ENCODE results near the gene PAM.
"Not testable (repeated sequence)": the region's sequence is repeated elsewhere in the genome, so short reads cannot be mapped to it uniquely, and the experiment has no call there.

Gene PAM

DNA sequence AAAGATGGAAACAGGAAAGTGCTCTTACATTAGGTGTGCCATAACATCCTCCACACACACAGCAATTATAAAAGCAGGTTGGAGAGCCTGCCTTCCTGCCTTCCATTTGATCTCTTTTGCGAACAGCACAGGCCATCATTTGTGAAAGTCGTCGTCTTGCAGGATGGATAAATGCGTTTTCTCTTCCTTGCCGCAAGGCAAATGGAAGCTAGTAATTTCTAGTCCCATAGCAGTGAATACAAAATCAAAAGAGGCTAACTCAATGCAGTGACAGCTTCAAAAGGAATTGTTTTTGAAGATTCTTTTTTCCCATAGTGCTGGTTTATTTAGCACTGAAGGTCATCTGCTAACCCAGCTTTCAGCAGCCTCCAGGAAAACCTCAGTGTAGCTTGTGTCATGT is 186.0 kb downstream of the PAM start:
- no peak for DNase-seq (ENCODE audit: low read depth)

DNA sequence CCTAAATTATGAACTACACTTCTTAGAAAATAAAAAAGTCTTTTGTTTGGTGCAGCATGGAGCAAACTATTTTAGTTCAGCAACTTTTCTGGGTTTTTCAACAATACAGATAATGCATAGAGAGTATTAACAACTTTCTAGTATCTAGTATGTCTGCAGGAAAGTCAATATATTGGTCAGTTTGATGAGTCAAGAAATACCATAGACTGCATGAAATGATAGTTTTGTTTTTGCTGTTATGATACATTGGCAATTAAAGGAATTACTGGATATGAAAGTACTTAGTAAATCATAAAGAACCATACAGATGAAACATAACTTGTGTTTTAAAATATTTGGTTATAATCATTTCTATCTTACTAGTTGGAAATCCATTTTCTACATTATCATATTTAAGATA is 191.3 kb downstream of the PAM start:
- DNase-seq (ENCODE audit: low read depth): no peak

DNA sequence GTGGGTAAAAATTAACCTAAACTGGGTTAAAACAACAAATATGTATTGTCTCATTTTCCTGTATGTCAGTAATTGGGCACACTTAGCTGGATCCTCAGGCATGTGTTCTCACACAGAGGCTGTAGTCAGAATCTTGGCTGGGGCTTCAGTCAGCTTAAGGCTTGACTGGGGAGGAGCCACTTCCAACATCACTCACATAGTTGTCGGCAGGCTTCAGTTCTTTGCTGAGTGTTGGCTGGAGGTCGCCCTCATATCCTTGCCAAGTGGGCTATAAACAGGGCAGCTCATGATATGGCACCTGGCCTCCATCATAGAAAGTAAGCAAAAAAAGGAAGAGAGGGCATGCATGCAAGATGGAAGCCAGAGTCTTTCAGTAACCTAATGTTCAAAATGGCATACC is 191.9 kb downstream of the PAM start:
- DNase-seq (ENCODE audit: low read depth): no peak

DNA sequence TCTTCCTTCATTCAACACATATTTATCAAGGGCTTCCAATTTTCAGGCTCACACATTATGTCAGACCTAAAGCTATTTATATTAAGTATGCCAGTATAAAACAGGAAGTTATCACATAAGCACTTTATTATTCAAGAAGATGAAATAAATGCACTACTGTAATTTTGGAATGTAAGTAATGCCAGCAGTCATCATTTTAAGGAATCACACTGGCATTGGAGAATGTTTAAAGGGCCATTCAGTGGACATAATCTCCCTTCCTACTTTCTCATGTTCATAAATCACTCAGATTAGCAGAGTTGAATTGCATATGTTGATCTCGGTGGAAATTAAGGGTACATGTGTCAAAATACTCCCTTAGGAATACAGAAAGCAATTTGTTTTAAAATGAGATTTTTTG is 200.4 kb downstream of the PAM start:
- DNase-seq (ENCODE audit: low read depth): no peak

DNA sequence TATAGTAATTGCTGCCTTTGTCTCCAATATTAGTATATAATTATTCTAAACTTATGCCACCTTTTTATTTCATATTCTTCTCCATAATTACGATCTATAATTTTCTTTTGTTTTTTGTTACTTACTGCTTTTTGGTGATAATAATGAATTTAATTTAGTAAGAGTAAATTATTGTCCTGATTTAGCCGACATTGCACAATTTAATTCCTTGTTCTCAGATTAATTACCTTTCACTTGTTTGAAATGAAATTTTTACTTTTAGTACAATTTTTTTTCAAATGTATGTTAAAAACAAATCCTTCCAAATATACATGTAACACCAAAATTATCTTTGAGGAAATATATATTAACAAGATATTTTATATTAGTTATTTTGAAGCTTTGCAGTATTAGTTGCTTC is 201.5 kb downstream of the PAM start:
- no peak for DNase-seq (ENCODE audit: low read depth)

DNA sequence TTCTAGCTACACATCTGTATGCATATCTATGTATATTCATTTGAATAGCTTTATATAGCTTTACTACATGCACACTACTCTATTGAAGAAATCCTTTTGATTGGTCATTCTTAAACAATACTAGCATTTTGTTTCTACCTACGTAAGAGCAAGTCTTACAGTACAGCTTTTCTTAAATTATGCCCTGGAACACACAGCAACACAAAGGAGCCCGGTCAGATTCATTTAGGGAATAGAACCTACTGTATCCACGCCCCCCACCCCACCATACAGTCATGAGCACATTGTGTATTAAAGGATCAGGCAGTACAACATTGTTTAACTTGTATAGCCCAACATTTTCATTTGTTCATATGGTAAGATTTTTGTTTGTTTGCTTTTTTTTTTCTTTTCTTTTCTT is 202.0 kb downstream of the PAM start:
- no peak for DNase-seq (ENCODE audit: low read depth)

DNA sequence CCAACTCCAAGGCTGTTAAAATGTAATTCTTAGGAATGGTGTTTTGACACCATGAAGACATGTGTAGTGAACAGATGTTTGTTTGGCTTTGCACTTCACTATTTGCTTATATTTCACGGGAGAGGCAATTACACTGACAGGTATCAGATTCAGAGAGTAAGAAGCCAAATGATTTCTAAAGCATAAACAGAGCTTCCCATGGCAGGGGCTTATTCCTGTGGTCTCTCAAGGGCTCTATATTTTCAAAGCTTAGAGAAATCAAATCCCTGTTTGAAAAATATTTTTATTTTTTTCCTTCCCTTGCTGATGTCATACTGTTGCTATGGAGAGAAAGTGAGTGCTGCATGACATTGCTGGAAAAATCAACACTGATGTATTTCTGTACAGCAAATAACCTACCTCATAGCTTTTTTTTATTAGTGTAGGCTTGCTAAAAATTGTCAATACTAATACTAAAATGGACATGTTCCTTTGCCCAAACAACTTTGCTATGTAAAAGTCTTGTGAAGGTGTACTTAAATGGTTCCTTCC is 203.4 kb downstream of the PAM start:
- no peak for DNase-seq (ENCODE audit: low read depth)

DNA sequence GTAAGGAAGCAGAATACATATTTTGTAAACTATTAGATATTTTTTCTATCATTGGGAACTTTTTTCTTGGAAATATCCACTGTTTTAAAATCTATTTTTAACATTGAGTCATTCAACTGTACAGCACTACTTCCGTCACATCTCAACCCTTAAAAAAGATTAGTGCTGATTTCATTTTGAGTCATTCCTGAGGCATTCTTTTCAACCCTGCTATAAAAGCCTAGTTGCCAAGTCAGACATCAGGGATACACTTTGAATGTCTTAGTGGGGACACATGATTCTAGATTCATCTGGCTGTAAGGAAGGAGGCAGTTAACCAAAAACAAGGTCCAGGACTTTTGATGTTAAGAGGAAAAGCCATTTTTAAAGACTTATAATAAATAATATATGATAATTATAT is 203.9 kb downstream of the PAM start:
- DNase-seq (ENCODE audit: low read depth): no peak

DNA sequence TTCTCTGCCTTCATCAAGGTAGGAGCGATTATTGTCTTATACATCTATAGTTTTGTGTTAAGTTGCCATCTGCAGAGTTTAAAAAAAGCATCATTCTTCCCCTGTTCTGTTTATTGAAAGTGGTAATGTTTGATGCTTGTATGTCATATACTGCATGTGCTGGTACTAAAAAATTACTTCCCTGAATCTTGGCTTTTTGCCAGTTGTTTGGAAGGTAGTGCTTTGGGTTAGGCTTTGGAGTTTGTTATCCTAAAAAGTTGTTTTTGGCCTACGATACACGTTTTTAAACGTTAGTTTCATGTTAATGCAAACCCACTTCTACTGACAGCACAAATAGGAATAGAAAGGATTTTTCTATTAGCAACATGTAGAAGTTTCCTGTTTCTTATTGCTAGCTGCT is 206.6 kb downstream of the PAM start:
- no peak for DNase-seq (ENCODE audit: low read depth)

DNA sequence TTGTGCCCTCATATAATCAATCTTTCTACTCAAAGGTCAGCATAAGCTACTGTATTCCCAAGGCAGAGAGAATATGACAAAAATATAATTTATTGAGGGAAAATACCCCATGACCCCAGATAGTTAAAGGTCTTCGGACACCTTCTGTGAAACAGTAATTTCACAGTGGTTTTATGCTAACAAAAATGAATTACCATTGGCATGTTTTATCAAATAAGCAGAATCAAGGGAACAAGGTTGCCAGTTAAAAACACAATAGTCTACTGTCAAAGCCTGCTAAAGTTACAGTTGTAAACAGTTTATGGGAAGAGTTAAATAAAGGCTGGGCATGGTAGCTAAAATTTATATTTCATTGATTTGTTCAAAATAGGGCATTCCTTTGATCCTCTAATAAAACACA is 210.5 kb downstream of the PAM start:
- DNase-seq (ENCODE audit: low read depth): no peak

DNA sequence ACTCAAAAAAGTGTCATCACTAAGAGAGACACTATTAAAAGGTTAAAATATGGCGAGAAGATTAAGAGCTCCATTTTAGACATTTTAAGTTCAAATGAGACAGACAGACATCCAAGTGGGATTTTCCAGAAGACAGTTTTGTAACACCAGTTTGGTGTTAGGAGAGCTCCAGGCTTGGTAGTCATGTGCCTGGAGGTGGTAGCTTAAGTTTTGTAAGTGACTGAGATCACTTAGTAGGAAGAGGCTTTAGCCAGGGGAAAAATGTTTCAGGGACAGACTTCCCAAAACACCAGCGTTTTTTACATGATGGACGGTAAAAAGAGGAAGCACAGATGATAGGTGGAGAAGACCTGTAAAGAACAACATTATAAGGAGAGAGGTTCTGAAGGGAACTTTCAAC is 214.5 kb downstream of the PAM start:
- no peak for DNase-seq (ENCODE audit: low read depth)

DNA sequence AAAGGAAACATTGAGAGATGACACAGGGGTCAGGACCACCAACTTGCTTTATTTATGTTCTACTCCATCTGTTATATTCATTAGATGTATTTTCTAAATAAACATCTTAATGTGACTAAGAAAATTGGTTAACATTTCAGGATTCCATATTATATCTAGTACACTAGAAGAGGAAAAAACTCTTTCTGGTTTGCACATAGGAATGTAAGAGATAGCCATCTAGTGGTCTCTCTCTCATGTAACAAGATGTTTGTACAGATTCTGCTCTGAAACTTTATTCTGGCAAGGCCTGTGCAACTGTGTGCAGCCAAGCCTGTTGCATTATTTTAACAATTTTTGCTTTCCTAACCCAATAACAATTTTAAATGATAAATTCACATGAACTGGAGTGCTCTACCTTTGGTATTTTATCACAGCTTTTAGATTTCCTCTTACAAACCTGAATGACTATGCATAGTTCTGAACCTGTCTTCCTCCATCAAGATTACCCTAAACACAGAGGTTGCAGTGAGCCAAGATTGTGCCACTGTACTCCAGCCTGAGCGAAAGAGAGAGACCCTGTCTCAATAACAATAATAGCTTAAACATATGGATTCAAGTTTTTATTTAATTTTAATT is 216.7 kb downstream of the PAM start:
- no peak for DNase-seq (ENCODE audit: low read depth)

DNA sequence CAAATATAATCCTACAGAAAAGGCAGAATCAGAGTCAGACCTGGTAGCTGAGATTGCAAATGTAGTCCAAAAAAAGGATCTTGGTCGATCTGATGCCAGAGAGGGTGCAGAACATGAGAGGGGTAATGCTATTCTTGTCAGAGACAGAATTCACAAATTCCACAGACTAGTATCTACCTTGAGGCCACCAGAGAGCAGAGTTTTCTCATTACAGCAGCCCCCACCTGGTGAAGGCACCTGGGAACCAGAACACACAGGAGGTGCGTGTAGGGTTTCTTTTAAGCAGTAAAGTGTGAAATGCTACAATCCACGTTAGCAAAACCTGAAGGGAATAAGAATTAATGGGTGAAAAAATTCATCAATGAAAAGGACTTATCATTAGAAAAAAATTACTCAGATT is 219.1 kb downstream of the PAM start:
- no peak for DNase-seq (ENCODE audit: low read depth)

DNA sequence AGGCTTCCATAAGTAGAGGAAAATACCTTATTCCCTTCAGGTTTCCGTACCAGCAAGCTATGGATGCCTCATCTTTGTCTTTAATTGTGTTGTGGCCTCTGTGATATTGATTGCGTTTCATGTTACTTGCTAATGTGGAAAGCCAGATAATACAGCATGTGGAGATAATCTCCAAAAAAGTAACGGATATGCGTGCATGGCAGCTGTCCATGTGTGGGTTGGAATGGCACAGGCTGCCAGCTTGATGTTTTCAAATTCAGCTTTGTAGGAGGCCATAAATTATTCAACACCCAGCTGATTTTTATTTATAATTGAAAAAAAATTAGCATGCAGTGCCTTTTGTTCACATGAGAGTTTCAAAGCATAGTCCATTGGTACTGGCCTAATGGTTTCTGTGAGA is 219.9 kb downstream of the PAM start:
- no peak for DNase-seq (ENCODE audit: low read depth)

DNA sequence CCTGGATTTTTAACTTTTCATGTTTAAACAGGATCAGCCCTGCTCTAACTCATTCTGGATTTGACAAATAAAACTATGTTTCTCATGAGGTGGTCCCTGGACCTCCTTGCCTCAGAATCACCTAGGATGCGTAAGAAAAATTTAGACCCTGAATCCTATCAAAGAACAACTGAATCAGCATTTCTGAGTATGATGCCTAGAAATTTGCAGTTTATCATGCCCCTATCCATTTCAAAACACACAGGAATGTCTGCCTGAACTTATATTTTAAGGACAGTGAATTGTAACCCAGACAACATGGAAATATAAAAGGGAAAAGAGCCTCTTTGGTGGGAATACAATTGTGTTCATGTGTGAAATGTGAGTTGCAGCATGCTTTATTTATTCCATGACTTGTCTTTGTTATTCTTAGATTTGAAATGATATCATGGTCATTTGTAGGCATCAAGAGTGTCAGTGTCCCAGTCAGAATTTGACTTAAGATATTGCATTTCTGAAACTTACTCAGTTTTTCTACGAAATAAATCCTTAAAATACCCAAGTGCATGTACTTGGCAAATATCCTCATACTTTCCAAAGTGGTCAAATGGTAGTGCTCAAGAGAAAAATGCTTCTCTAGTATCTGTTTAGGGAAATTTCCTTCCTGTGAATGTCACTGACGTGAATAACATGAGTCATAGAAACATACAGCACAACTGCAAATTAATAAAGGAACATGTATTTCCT is 220.5 kb downstream of the PAM start:
- DNase-seq (ENCODE audit: low read depth): no peak

DNA sequence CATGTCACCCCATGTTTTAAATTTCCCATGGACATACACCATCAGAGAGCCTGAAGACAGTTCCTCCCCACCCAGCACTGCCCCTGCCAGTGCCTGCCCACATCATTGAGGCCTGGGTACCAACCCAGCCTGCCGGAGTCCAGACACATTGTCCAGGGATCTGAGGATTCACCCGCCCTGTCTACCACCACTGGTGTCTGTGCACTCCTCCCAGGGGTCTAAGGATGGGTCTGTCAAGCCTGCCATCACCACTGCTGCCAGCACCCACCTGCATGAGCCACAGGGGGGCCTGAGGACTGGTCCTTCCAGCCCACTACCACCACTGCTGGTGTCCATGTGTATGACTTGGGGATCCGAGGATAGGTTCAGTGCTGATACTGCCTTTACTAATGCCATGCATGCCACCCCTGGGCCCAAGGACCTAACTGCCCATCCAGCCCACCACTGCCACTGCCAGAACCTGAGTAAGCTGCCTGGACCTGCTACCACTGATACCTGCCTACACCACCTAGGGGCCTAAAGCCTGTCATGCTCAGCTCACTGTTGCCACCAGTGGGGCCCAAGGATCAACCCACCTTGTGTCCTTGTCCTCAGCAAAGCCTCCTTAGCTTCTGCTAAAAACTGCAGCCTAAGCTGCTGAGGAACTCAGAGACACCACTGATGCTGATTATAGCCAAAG is 227.0 kb downstream of the PAM start:
- DNase-seq (ENCODE audit: low read depth): no peak

DNA sequence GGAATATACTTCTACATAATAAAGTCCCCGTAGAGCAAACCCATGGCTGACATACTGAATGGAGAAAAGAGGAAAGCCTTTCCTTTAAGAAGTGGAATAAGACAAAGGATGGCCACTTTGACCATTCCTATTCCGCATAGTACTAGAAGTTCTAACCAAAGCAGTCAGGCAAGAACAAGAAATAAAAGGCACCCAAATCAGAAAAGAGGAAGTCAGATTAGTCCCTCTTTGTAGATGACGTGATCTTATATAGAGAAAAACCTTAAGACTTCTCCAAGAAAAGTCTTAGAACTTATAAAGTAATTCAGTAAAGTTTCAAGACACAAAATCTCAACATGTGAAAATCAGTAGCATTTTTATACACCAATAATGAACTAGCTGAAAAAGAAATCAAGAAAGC is 231.0 kb downstream of the PAM start:
- no peak for DNase-seq (ENCODE audit: low read depth)

DNA sequence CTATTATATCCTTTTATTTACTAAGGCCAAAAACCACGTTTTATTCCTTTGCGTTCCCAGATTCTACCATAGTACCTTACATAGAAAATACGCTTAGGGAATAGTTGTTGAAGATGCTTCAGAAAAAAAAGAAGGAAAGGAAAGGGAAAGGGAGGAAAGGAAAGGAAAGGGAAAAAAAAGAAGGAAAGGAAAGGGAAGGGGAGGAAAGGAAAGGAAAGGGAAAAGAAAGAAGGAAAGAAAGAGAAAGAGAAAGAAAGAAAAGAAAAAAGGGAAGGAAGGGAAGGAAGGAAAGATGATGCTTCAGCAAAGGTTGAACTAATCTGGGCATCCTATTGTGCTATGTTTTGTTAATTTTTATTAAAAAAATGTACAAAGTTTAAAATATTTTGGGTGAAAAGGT is 233.4 kb downstream of the PAM start:
- no peak for DNase-seq (ENCODE audit: low read depth)

DNA sequence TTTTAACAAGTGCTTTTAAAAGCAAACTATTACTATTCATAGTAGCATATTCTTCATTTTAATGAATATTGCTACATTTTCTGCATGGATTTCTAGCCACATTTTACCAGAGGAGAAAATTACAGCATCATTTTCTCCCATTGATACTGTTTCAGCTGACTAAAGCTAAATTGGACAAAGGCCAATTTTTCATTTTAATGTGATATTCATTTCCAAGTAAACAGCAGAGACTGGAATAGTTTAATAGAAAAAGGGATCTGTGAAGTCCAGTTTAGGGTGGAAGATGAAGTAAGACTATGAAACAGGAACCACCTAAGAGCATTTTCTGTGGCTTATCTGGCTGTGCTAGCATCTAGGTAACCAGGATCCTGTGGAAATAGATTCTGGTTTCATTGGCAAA is 236.7 kb downstream of the PAM start:
- DNase-seq (ENCODE audit: low read depth): no peak

DNA sequence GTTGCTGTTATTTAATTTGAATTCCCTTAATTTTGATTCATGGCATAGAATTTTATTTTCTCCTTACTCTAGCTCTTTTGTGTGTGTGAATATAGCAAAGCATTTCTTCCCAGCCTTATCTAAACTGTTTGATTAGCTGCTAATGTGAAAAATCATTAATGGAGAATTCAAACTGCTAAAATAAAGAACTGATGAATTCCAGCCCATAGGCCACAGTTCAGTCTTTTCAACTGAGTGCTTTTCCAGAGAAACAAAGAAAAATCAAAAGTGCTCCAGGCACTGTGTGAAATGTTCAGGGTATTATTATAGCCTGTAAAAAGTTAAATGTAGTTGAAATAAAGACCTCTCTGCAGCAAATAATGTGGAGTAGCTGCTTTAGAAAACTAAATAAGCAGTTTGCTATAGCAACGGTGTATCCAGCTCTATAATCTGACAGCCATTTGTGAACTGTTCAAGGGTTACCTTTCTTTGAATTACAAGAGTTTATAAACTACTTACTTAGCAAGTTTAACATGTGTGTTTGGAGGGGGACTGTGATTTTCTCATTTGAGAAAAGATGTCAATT is 241.0 kb downstream of the PAM start:
- DNase-seq (ENCODE audit: low read depth): no peak

DNA sequence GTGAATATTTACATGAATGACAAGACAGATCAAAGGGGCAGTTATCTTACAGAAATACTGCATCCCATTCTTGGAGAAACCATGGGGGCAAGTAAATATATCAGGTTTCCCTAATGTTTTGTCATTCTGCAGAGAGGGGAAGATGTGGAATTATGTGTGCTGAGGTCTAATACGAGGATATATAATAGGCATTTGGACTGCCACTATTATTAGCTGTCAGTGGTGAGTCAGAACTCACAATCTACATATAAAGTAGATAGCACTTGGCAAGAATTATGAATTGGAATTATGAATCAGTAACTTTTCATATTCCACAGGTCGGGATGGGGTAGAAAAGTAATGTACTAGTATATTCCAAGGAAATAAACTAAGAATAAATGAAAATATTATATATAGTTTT is 243.1 kb downstream of the PAM start:
- no peak for DNase-seq (ENCODE audit: low read depth)

DNA sequence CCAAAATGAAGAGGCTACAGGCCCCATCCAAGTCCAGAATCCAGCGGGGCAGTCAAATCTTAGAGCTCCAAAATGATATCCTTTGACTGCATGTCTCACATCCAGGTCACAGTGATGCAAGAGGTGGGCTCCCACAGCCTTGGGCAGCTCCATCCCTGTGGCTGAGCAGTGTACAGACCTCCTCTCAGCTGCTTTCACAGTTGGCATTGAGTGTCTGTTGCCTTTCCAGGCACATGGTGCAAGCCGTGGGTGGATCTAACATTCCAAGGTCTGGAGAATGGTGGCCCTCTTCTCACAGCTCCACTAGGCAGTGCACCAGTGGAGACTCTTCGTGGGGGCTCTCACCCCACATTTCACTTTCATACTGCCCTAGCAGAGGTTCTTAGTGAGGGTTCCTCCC is 244.1 kb downstream of the PAM start:
- DNase-seq (ENCODE audit: low read depth): no peak

DNA sequence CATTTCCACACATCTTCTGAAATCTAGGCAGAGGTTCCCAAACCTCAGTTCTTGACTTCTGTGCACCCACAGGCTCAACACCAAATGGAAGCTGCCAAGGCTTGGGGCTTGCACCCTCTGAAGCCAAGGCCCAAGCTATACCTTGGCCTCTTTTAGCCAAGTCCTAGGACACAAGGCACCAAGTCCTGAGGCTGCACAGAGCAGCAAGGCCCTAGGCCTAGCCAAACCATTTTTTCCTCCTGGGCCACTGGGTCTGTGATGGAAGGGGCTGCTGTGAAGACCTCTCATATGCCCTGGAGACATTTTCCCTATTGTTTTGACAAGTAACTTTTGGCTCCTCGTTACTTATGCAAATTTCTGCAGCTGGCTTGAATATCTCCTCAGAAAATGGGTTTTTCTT is 244.5 kb downstream of the PAM start:
- not testable (repeated sequence) for DNase-seq (ENCODE audit: low read depth)
